HG03432 (cell line): Measurements from ENCODE around the gene IFITM10.
A peak's percentile ranks its signal among the peaks of the same experiment; 100 is the strongest.

Experiments used
- ATAC-seq: cut with Tn5 transposase; IDR thresholded peaks from one replicate; pipeline ENCODE4 v1.9.1; 2021; ENCODE audit warnings: mild to moderate bottlenecking, moderate library complexity; ENCODE audit not compliant: unreplicated experiment

Gene IFITM10

GRCh38 chr11:1727096-1727690 lies 23.2 kb downstream of the IFITM10 start:
- ATAC-seq, result no peak

- no peak for ATAC-seq
Measured at GRCh38 chr11:1719781-1720180, 30.6 kb downstream of the IFITM10 start.

GRCh38 chr11:1718326-1718725 lies 32.1 kb downstream of the IFITM10 start:
- ATAC-seq, result no peak

GRCh38 chr11:1717745-1718144 lies 32.6 kb downstream of the IFITM10 start:
- ATAC-seq, result no peak

GRCh38 chr11:1714908-1715885 lies 35.2 kb downstream of the IFITM10 start:
- no peak for ATAC-seq

- ATAC-seq, result no peak
Measured at GRCh38 chr11:1708716-1709115, 41.7 kb downstream of the IFITM10 start.

- no peak for ATAC-seq
Measured at GRCh38 chr11:1707751-1708150, 42.6 kb downstream of the IFITM10 start.

- no peak for ATAC-seq
Measured at GRCh38 chr11:1706634-1707400, 43.6 kb downstream of the IFITM10 start.

GRCh38 chr11:1705126-1706052 lies 45.0 kb downstream of the IFITM10 start:
- no peak for ATAC-seq

- no peak for ATAC-seq
Measured at GRCh38 chr11:1703146-1703545, 47.2 kb downstream of the IFITM10 start.

- ATAC-seq, result no peak
Measured at GRCh38 chr11:1702506-1702905, 47.9 kb downstream of the IFITM10 start.

GRCh38 chr11:1701091-1701807 lies 49.1 kb downstream of the IFITM10 start:
- ATAC-seq, result no peak

GRCh38 chr11:1699771-1700170 lies 50.6 kb downstream of the IFITM10 start:
- no peak for ATAC-seq

GRCh38 chr11:1696608-1697570 lies 53.5 kb downstream of the IFITM10 start, which contains the start of gene KRTAP5-6:
Gene KRTAP5-6 (plus strand): TSS chr11:1697195. CDS start chr11:1697246, 51 bp downstream.
- no peak for ATAC-seq

- ATAC-seq, result no peak
Measured at GRCh38 chr11:1695548-1696108, 54.8 kb downstream of the IFITM10 start.

GRCh38 chr11:1694846-1695547 lies 55.4 kb downstream of the IFITM10 start:
- no peak for ATAC-seq

GRCh38 chr11:1694064-1694845 lies 56.1 kb downstream of the IFITM10 start:
- ATAC-seq, result peak; percentile 71
